Upper lobe of right lung (tissue), 1 donor: ENCODE results near the gene ODF2. TPM values are rescaled to one million over a fixed set of nuclear protein-coding genes. Genes with fewer than 3 reads are reported as not detected.
"Not testable (repeated sequence)": the region's sequence is repeated elsewhere in the genome, so short reads cannot be mapped to it uniquely, and the experiment has no call there.

ENCODE experiments used
- ATAC-seq: fragments of 200-7000 bp; cut with Tn5 transposase; one replicate; pipeline ENCODE4 v1.9.1; 2020; ENCODE audit warnings: mild to moderate bottlenecking, moderate library complexity
- DNase-seq: peaks from one replicate; pipeline ENCODE4 v3.0.0-alpha.2; 2020
- H3K27ac ChIP-seq: fragments of 200-600 bp; one replicate; pipeline ENCODE4 v1.8.0; 2022
- H3K27me3 ChIP-seq: fragments of 200-600 bp; one replicate; pipeline ENCODE4 v1.8.0; 2022; ENCODE audit warnings: mild to moderate bottlenecking
- H3K36me3 ChIP-seq: fragments of 200-600 bp; one replicate; pipeline ENCODE4 v1.8.0; 2022
- H3K4me1 ChIP-seq: fragments of 200-600 bp; one replicate; pipeline ENCODE4 v1.8.0; 2022
- H3K4me3 ChIP-seq: fragments of 200-600 bp; one replicate; pipeline ENCODE4 v1.8.0; 2022; ENCODE audit warnings: mild to moderate bottlenecking
- H3K9me3 ChIP-seq: fragments of 200-600 bp; one replicate; pipeline ENCODE4 v1.8.0; 2022
- intact Hi-C: fragments of 100-400 bp; cut with DNase I; formaldehyde crosslinking; loops from one replicate; pipeline ENCODE4 v1.11.0; 2022
- total RNA-seq: library from RNA; stranded (reverse); fragmentation: NEBNext Ultra II Directional; extraction: Animal tissue kit (Norgen Biotek cat#: 25700); gene quantifications from one replicate; pipeline ENCODE4 v1.2.1, GENCODE V29; 2021
- TF ChIP-seq, protein P1 (sequence below): fragments of 200-600 bp; IDR thresholded peaks from one replicate; pipeline ENCODE4 v1.8.0; 2022; ENCODE audit warnings: antibody characterized with exemption
- donor health status: DM: no; HTN: yes; CAD: no; lungs with severe emphysema.

ODF2 gene
- total RNA-seq, 1 donor from 2014 or later = 17.3 TPM

DNA sequence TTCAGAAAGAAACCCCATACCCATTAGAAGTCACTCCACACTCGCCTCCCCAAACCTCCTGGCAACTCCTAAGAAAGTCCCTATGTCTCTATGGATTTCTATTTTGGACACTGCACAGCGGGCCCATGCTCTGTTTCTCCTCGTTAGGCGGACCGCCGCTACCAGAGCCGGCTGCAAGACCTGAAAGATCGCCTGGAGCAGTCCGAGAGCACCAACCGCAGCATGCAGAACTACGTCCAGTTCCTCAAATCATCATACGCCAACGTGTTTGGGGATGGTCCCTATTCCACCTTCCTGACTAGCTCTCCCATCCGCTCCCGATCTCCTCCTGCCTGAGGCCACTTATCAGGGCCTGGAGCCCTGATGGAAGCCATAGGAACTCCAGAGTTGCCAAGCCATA is 44.1 kb downstream of the ODF2 start:
- DNase-seq (peak; percentile 16), ATAC-seq (no peak)
- H3K4me3 ChIP-seq = no peak overlapping the region
- peaks cover 8% of the 10 kb centered on the region for H3K4me1 ChIP-seq
- H3K36me3 ChIP-seq = peaks cover 33% of the 10 kb centered on the region
- H3K27me3 ChIP-seq = no peaks in the 10 kb centered on the region
- H3K9me3 ChIP-seq = no peaks in the 10 kb centered on the region
- no peak overlapping the region for H3K27ac ChIP-seq
- TF ChIP-seq, protein P1, sequence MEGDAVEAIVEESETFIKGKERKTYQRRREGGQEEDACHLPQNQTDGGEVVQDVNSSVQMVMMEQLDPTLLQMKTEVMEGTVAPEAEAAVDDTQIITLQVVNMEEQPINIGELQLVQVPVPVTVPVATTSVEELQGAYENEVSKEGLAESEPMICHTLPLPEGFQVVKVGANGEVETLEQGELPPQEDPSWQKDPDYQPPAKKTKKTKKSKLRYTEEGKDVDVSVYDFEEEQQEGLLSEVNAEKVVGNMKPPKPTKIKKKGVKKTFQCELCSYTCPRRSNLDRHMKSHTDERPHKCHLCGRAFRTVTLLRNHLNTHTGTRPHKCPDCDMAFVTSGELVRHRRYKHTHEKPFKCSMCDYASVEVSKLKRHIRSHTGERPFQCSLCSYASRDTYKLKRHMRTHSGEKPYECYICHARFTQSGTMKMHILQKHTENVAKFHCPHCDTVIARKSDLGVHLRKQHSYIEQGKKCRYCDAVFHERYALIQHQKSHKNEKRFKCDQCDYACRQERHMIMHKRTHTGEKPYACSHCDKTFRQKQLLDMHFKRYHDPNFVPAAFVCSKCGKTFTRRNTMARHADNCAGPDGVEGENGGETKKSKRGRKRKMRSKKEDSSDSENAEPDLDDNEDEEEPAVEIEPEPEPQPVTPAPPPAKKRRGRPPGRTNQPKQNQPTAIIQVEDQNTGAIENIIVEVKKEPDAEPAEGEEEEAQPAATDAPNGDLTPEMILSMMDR = no peak
- intact Hi-C loops = no loop called here

DNA sequence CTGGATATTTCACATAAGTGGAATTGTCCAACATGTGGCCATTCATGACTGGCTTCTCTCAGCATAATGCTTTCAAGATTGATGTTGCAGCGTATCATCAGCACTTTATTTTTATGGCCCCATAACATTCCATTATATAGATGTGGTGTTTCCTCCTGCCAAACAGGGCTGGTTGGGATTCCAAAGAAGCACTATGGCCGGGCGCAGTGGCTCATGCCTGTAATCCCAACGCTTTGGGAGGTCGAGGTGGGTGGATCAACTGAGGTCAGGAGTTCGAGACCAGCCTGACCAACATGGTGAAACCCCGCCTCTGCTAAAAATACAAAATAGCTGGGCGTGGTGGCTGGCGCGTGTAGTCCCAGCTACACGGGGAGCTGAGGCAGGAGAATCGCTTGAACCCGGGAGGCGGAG is 47.6 kb downstream of the ODF2 start:
- Histone ChIP-seq H3K4me1 (peaks cover 19% of the 10 kb centered on the region), H3K4me3 (peak overlapping the region; percentile 64), H3K36me3 (peaks cover 12% of the 10 kb centered on the region), H3K27ac (peak overlapping the region; percentile 81)
- H3K9me3 ChIP-seq, H3K27me3 ChIP-seq, ATAC-seq, intact Hi-C loops: not testable (repeated sequence)
- peak; percentile 32 for DNase-seq

DNA sequence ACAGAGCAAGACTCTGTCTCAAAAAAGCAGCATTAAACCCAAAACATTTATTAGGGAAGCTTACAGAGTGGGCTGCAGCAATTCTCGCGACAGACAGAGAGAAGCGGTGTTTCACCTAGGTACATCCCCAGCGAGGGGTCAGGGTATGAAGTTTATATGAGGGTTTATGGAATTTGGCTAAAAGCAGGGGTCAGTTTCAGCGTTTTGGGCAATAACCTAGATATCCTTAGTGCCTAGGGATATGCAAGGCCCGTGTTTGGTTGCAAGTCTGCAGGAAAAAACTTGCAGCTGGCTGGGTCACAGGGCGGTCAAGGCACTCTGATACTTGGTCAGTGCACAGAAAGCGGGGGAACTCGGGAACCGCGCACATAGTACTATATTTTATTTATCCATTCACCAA is 48.1 kb downstream of the ODF2 start:
- TF ChIP-seq, protein P1 = no peak
- intact Hi-C loops = no loop called here
- Histone ChIP-seq H3K4me1 (peaks cover 19% of the 10 kb centered on the region), H3K27me3 (no peaks in the 10 kb centered on the region), H3K27ac (peak overlapping the region; percentile 81), H3K36me3 (peaks cover 11% of the 10 kb centered on the region), H3K9me3 (no peaks in the 10 kb centered on the region), H3K4me3 (peak overlapping the region; percentile 64)
- ATAC-seq (no peak), DNase-seq (peak; percentile 55)

DNA sequence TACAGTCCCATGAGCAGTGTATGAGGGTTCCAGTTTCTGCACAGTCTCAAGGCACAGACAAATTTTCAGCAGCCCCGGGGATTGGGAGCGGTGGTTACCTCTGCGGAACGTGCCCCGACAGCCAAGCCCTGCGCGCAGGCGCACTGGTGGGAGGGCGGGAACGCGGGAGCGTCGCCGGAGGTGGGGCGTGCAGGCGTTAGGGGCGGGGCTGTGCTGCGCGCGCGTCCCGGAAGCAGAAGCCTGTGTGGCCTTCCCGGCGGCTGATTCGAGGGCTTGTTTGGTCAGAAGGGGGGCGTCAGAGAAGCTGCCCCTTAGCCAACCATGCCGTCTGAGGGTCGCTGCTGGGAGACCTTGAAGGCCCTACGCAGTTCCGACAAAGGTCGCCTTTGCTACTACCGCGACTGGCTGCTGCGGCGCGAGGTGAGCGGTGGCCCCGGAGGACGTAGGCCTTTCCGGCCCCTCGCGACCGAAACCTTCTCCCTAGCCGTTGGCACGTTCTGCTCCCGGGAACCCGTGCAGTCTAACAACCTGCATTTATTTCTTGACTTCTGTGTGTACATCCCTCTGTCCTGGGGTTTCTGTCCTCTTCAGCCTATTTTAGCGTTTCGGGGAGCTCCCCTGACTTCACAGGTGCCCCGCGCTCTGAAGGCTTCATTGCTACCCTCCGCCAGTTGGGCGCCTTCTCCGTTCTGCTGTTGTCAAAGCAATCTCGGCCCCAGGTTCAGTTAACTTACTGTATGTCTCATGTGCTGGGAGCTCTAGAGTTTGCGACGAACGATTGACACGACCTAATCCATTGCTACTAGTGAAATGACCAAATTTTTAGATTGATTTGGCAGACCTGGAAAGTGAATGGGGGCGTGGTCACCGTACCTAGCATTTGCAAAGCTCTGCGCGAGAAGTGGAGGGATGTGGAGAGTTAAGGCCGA is 48.9 kb downstream of the ODF2 start, which contains the start of gene GLE1:
Gene GLE1 (plus strand): TSS at position 235 of the 929 bp plus-strand sequence. CDS start 87 bp downstream, at position 322.
- no peaks in the 10 kb centered on the region for H3K9me3 ChIP-seq
- peaks cover 19% of the 10 kb centered on the region for H3K4me1 ChIP-seq
- peaks cover 18% of the 10 kb centered on the region for H3K36me3 ChIP-seq
- no peaks in the 10 kb centered on the region for H3K27me3 ChIP-seq
- DNase-seq (peak; percentile 98), ATAC-seq (peak; percentile 99)
- intact Hi-C loops = no loop called here
- TF ChIP-seq, protein P1 = no peak
- peak within 1 kb of the TSS; percentile 64 for H3K4me3 ChIP-seq
- peak within 1 kb of the TSS; percentile 81 for H3K27ac ChIP-seq

DNA sequence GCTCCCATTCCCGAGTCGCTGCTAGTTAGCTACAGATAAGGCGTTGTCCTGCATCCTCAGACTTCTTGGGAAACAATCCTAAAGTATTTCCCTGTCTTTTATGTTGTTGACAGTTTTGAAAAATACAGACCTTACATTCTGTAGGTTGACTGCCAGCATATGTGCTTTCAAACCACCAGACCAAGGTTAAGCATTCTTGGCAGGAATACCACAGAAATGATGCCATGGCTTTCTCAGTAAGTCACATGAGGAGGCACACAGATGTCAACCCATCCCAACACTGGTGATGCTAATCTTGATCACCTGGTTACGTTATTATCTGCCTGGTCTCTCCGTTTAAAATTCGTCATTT is 49.6 kb downstream of the ODF2 start:
- peak overlapping the region; percentile 64 for H3K4me3 ChIP-seq
- H3K27ac ChIP-seq = peak overlapping the region; percentile 81
- H3K9me3 ChIP-seq = no peaks in the 10 kb centered on the region
- TF ChIP-seq, protein P1 = no peak
- ATAC-seq (no peak), DNase-seq (no peak)
- H3K27me3 ChIP-seq = no peaks in the 10 kb centered on the region
- peaks cover 19% of the 10 kb centered on the region for H3K4me1 ChIP-seq
- intact Hi-C loops = no loop called here
- H3K36me3 ChIP-seq = peaks cover 19% of the 10 kb centered on the region

DNA sequence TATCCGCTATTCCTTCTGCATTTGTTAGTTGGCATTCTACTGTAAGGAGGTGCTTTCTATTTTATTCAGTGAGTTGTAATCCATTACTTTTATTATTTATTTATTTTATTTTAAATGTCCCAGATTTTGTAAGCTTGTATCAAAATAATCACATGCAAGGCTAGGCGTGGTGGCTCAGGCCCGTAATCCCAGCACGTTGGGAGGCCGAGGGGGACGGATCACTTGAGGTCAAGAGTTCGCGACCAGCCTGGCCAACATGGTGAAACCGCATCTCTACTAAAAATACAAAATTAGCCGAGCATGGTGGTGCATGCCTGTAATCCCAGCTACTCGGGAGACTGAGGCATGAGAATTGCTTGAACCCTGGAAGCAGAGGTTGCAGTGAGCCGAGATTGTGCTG is 50.1 kb downstream of the ODF2 start:
- H3K4me3 ChIP-seq, ATAC-seq, H3K9me3 ChIP-seq, intact Hi-C loops, H3K27me3 ChIP-seq, H3K27ac ChIP-seq: not testable (repeated sequence)
- Histone ChIP-seq H3K4me1 (peaks cover 19% of the 10 kb centered on the region), H3K36me3 (peaks cover 22% of the 10 kb centered on the region)
- peak; percentile 8 for DNase-seq
